HG03378 (cell line): ENCODE results near the gene TMEM63B.
"Not testable (repeated sequence)": the region's sequence is repeated elsewhere in the genome, so short reads cannot be mapped to it uniquely, and the experiment has no call there.

Experiments
- ATAC-seq: cut with Tn5 transposase; IDR thresholded peaks from one replicate; pipeline ENCODE4 v1.9.1; 2021; ENCODE audit warnings: mild to moderate bottlenecking, moderate library complexity; ENCODE audit not compliant: unreplicated experiment

The TMEM63B gene

GRCh38 chr6:44093750-44094402 lies 33.5 kb upstream of the TMEM63B start:
- ATAC-seq, result no peak

- no peak for ATAC-seq
These were observed 32.7 kb upstream of the TMEM63B start for GRCh38 chr6:44094403-44095242.

- not testable (repeated sequence) for ATAC-seq
These were observed 32.1 kb upstream of the TMEM63B start for GRCh38 chr6:44095243-44095623.

- peak; percentile 59 for ATAC-seq
These were observed 30.7 kb upstream of the TMEM63B start for GRCh38 chr6:44096612-44097011.

GRCh38 chr6:44097782-44098317 lies 29.5 kb upstream of the TMEM63B start:
- no peak for ATAC-seq

- ATAC-seq, result no peak
These were observed 28.2 kb upstream of the TMEM63B start for GRCh38 chr6:44099192-44099591.

GRCh38 chr6:44100088-44100550 lies 27.2 kb upstream of the TMEM63B start:
- no peak for ATAC-seq

GRCh38 chr6:44101832-44102231 lies 25.5 kb upstream of the TMEM63B start:
- no peak for ATAC-seq

- ATAC-seq, result no peak
These were observed 24.8 kb upstream of the TMEM63B start for GRCh38 chr6:44102527-44102926.

GRCh38 chr6:44104481-44105021 lies 22.8 kb upstream of the TMEM63B start:
- no peak for ATAC-seq

GRCh38 chr6:44105146-44105545 lies 22.2 kb upstream of the TMEM63B start:
- no peak for ATAC-seq

- ATAC-seq, result no peak
These were observed 21.2 kb upstream of the TMEM63B start for GRCh38 chr6:44105993-44106740.

- ATAC-seq, result no peak
These were observed 20.3 kb upstream of the TMEM63B start for GRCh38 chr6:44107017-44107416.

- ATAC-seq, result no peak
These were observed 18.9 kb upstream of the TMEM63B start for GRCh38 chr6:44108471-44108870.

- no peak for ATAC-seq
These were observed 18.1 kb upstream of the TMEM63B start for GRCh38 chr6:44109212-44109611.

- ATAC-seq, result no peak
These were observed 17.2 kb upstream of the TMEM63B start for GRCh38 chr6:44110005-44110676.

GRCh38 chr6:44110966-44111365 lies 16.4 kb upstream of the TMEM63B start:
- ATAC-seq, result no peak

- ATAC-seq, result no peak
These were observed 15.6 kb upstream of the TMEM63B start for GRCh38 chr6:44111434-44112417.

- ATAC-seq, result no peak
These were observed 13.9 kb upstream of the TMEM63B start for GRCh38 chr6:44113414-44113813.
